Measurements from ENCODE around the gene TRAPPC2L. TPM values are rescaled to one million over a fixed set of nuclear protein-coding genes. Genes with fewer than 3 reads are reported as not detected.

The TRAPPC2L gene
- total and polyA plus RNA-seq, 2 experiments from 2014 or later: 59.3 to 167 TPM

DNA sequence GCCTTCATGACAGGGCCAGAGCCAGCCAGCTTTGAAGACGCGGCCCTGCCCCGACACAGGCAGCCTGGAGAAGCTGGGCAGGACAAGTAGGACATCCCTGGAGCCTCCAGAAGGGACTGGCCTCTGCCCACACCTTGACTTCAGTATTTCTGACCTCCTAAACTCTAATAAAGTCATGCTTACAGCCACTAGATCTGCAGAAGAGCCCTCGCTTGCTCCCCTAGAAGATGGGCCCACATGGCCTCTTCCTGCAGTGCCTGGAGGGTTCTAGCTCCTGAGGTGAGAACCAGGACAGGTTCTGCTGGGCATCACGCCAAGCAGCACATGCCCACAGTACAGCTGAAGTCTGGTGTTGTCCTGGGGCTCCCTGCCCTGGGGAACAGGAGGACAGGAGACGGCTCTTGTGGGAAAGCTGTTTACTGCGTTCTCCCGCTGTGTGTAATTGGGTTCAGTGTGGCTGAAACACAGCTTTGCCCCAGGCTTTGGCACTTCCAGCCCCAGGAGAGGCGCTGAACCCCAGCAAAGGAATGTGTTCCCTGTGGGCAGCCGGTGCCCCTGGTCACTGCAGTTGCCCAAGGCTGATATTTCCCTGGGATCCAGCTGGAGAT, 47.8 kb upstream of the TRAPPC2L start:
- H3K36me3 ChIP-seq (ENCODE audit: insufficient read depth): peaks cover 19% of the 10 kb centered on the region
- peak overlapping the region; percentile 55; the same call in 1 of the 2 replicates for H3K27ac ChIP-seq (ENCODE audit: low read depth)
- ATAC-seq: no peak
- TF ChIP-seq CTCF (conservative IDR thresholded peaks at IDR 0.05; ENCODE audit: low read depth in 2 of 2): no peak
- TF ChIP-seq, protein P1, sequence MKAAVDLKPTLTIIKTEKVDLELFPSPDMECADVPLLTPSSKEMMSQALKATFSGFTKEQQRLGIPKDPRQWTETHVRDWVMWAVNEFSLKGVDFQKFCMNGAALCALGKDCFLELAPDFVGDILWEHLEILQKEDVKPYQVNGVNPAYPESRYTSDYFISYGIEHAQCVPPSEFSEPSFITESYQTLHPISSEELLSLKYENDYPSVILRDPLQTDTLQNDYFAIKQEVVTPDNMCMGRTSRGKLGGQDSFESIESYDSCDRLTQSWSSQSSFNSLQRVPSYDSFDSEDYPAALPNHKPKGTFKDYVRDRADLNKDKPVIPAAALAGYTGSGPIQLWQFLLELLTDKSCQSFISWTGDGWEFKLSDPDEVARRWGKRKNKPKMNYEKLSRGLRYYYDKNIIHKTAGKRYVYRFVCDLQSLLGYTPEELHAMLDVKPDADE (IDR thresholded peaks at IDR 0.05): no peak
- no peak for TF ChIP-seq CREB1 (CRISPR knock-in tag; IDR thresholded peaks at IDR 0.05; ENCODE audit: low read depth)
- TF ChIP-seq ZNF114 (CRISPR knock-in tag; IDR thresholded peaks at IDR 0.05): no peak
- peak; percentile 63 for TF ChIP-seq POLR2AphosphoS5 (IDR thresholded peaks at IDR 0.05; ENCODE audit: low read depth)
- Mint-ChIP-seq H3K4me1 (peaks cover 11% of the 10 kb centered on the region; the same call in 2 of the 3 replicates), H3K9me3 (peaks cover 4% of the 10 kb centered on the region; the same call in 1 of the 3 replicates), H3K27ac (peak overlapping the region; percentile 70; the same call in 1 of the 2 replicates), H3K4me3 (peak overlapping the region; percentile 40; the same call in 2 of the 3 replicates), H3K36me3 (ENCODE audit: low read depth) (peaks cover 61% of the 10 kb centered on the region), H3K27me3 (ENCODE audit: insufficient read depth, low read depth, poor library complexity) (peaks cover 48% of the 10 kb centered on the region)
- no peak for DNase-seq (ENCODE audit: low spot score)
- no peak overlapping the region for H3K4me2 ChIP-seq
- H3K4me3 ChIP-seq: no peak overlapping the region
- peaks cover 62% of the 10 kb centered on the region for H3F3A ChIP-seq (replicated peaks; ENCODE audit: low read depth)
- H2AFZ ChIP-seq: no peak overlapping the region
- H3K27me3 ChIP-seq (ENCODE audit: insufficient read depth): no peaks in the 10 kb centered on the region
- no peaks in the 10 kb centered on the region; the same call in none of the 2 replicates for H4K20me1 ChIP-seq (replicated peaks; ENCODE audit: insufficient read depth)
- H3K79me2 ChIP-seq (replicated peaks; ENCODE audit: insufficient read depth): peaks cover 23% of the 10 kb centered on the region
- H3K9me2 ChIP-seq (ENCODE audit: insufficient read depth): no peaks in the 10 kb centered on the region
- no peaks in the 10 kb centered on the region; the same call in 1 of the 2 replicates for H3K4me1 ChIP-seq (ENCODE audit: insufficient read depth)

DNA sequence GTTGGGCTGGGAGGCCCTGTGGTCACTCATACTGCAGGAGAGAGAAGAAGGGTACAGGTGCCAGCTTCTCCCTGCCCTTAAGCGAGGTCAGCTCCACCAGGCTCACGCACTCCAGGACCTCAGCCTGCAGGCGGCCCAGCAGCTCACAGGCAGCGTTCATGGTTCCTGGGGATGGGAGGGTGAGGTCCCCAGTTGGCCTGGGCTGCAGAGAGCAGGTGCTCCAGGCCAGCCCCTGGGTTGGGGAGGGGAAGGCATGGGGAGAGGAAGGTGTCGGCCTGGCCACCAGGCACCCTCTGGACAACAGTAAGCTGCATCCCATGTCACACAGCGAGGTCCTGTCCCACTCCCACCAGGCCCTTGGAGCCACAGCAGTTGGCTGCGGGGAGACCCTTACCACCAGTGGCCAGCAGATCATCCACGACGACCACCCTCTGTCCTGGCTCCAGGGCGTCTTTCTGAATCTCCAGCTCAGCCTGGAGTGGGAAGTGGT, 47.2 kb upstream of the TRAPPC2L start:
- Histone ChIP-seq H3K9me2 (ENCODE audit: insufficient read depth) (no peaks in the 10 kb centered on the region), H3F3A (replicated peaks; ENCODE audit: low read depth) (peaks cover 60% of the 10 kb centered on the region), H4K20me1 (replicated peaks; ENCODE audit: insufficient read depth) (no peaks in the 10 kb centered on the region; the same call in none of the 2 replicates), H2AFZ (no peak overlapping the region), H3K4me1 (ENCODE audit: insufficient read depth) (no peaks in the 10 kb centered on the region; the same call in 1 of the 2 replicates), H3K36me3 (ENCODE audit: insufficient read depth) (peaks cover 19% of the 10 kb centered on the region), H3K79me2 (replicated peaks; ENCODE audit: insufficient read depth) (peaks cover 18% of the 10 kb centered on the region), H3K4me2 (peak overlapping the region; percentile 99; the same call in 1 of the 2 replicates), H3K27ac (ENCODE audit: low read depth) (peak overlapping the region; percentile 55; the same call in 1 of the 2 replicates), H3K4me3 (peak overlapping the region; percentile 93; the same call in 1 of the 2 replicates), H3K27me3 (ENCODE audit: insufficient read depth) (no peaks in the 10 kb centered on the region)
- Mint-ChIP-seq H3K9me3 (peaks cover 4% of the 10 kb centered on the region; the same call in 1 of the 3 replicates), H3K4me3 (peak overlapping the region; percentile 88; the same call in 2 of the 3 replicates), H3K27me3 (ENCODE audit: insufficient read depth, low read depth, poor library complexity) (peaks cover 46% of the 10 kb centered on the region), H3K27ac (peak overlapping the region; percentile 48; the same call in 1 of the 2 replicates), H3K36me3 (ENCODE audit: low read depth) (peaks cover 55% of the 10 kb centered on the region), H3K4me1 (peaks cover 11% of the 10 kb centered on the region; the same call in 2 of the 3 replicates)
- ATAC-seq (no peak; the same call in 2 of the 3 replicates), DNase-seq (ENCODE audit: low spot score) (no peak)
- no peak for TF ChIP-seq STAT1 (IDR thresholded peaks at IDR 0.05; ENCODE audit: unreplicated experiment)
- no peak; the same call in 1 of the 2 replicates for TF ChIP-seq POLR2AphosphoS5 (IDR thresholded peaks at IDR 0.05; ENCODE audit: low read depth)
- TF ChIP-seq, protein P1 (IDR thresholded peaks at IDR 0.05): no peak
- TF ChIP-seq CREB1 (CRISPR knock-in tag; IDR thresholded peaks at IDR 0.05; ENCODE audit: low read depth): no peak
- TF ChIP-seq EZH2phosphoT487 (IDR thresholded peaks at IDR 0.05; ENCODE audit: unreplicated experiment): no peak
- no peak for TF ChIP-seq EZH2 (IDR thresholded peaks at IDR 0.05; ENCODE audit: low read depth, unreplicated experiment)
- no peak for TF ChIP-seq NANOG (IDR thresholded peaks at IDR 0.05; ENCODE audit: borderline replicate concordance)
- TF ChIP-seq, protein P2, sequence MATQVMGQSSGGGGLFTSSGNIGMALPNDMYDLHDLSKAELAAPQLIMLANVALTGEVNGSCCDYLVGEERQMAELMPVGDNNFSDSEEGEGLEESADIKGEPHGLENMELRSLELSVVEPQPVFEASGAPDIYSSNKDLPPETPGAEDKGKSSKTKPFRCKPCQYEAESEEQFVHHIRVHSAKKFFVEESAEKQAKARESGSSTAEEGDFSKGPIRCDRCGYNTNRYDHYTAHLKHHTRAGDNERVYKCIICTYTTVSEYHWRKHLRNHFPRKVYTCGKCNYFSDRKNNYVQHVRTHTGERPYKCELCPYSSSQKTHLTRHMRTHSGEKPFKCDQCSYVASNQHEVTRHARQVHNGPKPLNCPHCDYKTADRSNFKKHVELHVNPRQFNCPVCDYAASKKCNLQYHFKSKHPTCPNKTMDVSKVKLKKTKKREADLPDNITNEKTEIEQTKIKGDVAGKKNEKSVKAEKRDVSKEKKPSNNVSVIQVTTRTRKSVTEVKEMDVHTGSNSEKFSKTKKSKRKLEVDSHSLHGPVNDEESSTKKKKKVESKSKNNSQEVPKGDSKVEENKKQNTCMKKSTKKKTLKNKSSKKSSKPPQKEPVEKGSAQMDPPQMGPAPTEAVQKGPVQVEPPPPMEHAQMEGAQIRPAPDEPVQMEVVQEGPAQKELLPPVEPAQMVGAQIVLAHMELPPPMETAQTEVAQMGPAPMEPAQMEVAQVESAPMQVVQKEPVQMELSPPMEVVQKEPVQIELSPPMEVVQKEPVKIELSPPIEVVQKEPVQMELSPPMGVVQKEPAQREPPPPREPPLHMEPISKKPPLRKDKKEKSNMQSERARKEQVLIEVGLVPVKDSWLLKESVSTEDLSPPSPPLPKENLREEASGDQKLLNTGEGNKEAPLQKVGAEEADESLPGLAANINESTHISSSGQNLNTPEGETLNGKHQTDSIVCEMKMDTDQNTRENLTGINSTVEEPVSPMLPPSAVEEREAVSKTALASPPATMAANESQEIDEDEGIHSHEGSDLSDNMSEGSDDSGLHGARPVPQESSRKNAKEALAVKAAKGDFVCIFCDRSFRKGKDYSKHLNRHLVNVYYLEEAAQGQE (IDR thresholded peaks at IDR 0.05; ENCODE audit: unreplicated experiment): no peak
- TF ChIP-seq ZNF331 (CRISPR knock-in tag; IDR thresholded peaks at IDR 0.05; ENCODE audit: low read depth): no peak
- no peak for TF ChIP-seq CTCF (conservative IDR thresholded peaks at IDR 0.05; ENCODE audit: low read depth in 2 of 2)
- TF ChIP-seq JUNB (IDR thresholded peaks at IDR 0.05; ENCODE audit: unreplicated experiment): no peak
